ENCODE measurements around the gene DUS1L.
A peak's percentile ranks its signal among the peaks of the same experiment; 100 is the strongest.

DUS1L gene

GRCh38 chr17:82100502-82101298 is 35.1 kb upstream of the DUS1L start:
- DNase-seq, result no peak

- no peak for DNase-seq
Measured at GRCh38 chr17:82098939-82099763, 33.5 kb upstream of the DUS1L start.

- DNase-seq, result peak; percentile 81
Measured at GRCh38 chr17:82098169-82098938, 32.8 kb upstream of the DUS1L start, which contains the start of gene FASN. Gene FASN, minus strand, starts transcription at chr17:82098236. Its CDS starts 1,791 bp downstream, at chr17:82096445.

GRCh38 chr17:82097919-82098168 is 32.2 kb upstream of the DUS1L start:
- no peak for DNase-seq

- DNase-seq, result no peak
Measured at GRCh38 chr17:82097184-82097918, 31.7 kb upstream of the DUS1L start.

GRCh38 chr17:82096709-82097183 is 31.1 kb upstream of the DUS1L start:
- DNase-seq, result no peak

GRCh38 chr17:82095777-82096708 is 30.4 kb upstream of the DUS1L start:
- no peak for DNase-seq

- DNase-seq, result no peak
Measured at GRCh38 chr17:82094931-82095776, 29.6 kb upstream of the DUS1L start.

GRCh38 chr17:82092995-82093751 is 27.6 kb upstream of the DUS1L start:
- no peak for DNase-seq

GRCh38 chr17:82092628-82092994 is 27.0 kb upstream of the DUS1L start:
- DNase-seq, result no peak

- DNase-seq, result no peak
Measured at GRCh38 chr17:82092094-82092586, 26.5 kb upstream of the DUS1L start.

GRCh38 chr17:82091264-82092066 is 25.9 kb upstream of the DUS1L start:
- DNase-seq, result no peak

GRCh38 chr17:82090549-82091263 is 25.1 kb upstream of the DUS1L start:
- no peak for DNase-seq

- no peak for DNase-seq
Measured at GRCh38 chr17:82089723-82090548, 24.3 kb upstream of the DUS1L start.

- DNase-seq, result no peak
Measured at GRCh38 chr17:82088838-82089722, 23.5 kb upstream of the DUS1L start.

Measured in amniotic stem cell (primary cell).